K562 (cell line): ENCODE measurements around the gene INVS. TPM values are rescaled to one million over a fixed set of nuclear protein-coding genes. Genes with fewer than 3 reads are reported as not detected.
A peak's percentile ranks its signal among the peaks of the same experiment; 100 is the strongest.

ENCODE experiments used
- ATAC-seq: fragments of 200-7000 bp; cut with Tn5 transposase; 3 replicates; pipeline ENCODE4 v1.9.1; 2020; ENCODE audit warnings: moderate library complexity
- BruUV-seq: library from RNA; stranded (reverse); fragments of 400-500 nt; replicated peaks from 2 replicates; lab custom pipeline; 2021; lab: Mats Ljungman, UMichigan
- CTCF ChIA-PET: fragments of 300-600 bp; formaldehyde crosslinking; extraction: SDS; loops from one replicate; lab custom pipeline; 2021; ENCODE audit warnings: low intra/inter-chr PET ratio; lab: Yijun Ruan, JAX
- POLR2A ChIA-PET: fragments of 300-600, 350-650 bp; sonication (Branson Sonifier 250); formaldehyde crosslinking; extraction: SDS; loops from one replicate; lab custom pipeline; 2021; ENCODE audit warnings: antibody characterized with exemption, inconsistent platforms; lab: Yijun Ruan, JAX
- DNase-seq, 4 experiments: peaks; one replicate each; pipeline versions ENCODE4 v3.0.0 to v3.0.0-alpha.2; 2011 to 2018; ENCODE audit warnings: low spot score in 3 of 4, mixed read lengths in 3 of 4; ENCODE audit errors: extremely low read depth in 1 of 4
- FAIRE-seq: peaks from 2 replicates; lab custom pipeline; 2011; peaks lifted over from hg19 to GRCh38; lab: Jason Lieb, UNC
- H2AFZ ChIP-seq: 2 replicates; pipeline ENCODE4 v1.6.0; 2011; ENCODE audit warnings: low read depth, low read length, control low read depth, inconsistent platforms
- H3K27ac ChIP-seq: fragments of 200-600 bp; 3 replicates; pipeline ENCODE4 v1.8.0; 2011; ENCODE audit warnings: low read depth, mild to moderate bottlenecking, control low read depth, inconsistent platforms, low read length, moderate library complexity, mixed read lengths; ENCODE audit errors: extremely low read depth
- H3K27me3 ChIP-seq, 2 experiments: fragments of 300-600 bp in 1 of 2; 2 replicates in 1 of 2; 3 replicates in 1 of 2; pipeline versions ENCODE4 v1.6.0 to v1.8.0; 2011; ENCODE audit warnings: inconsistent platforms in 2 of 2, low read length in 2 of 2, mild to moderate bottlenecking in 1 of 2, mixed read lengths in 1 of 2, moderate library complexity in 1 of 2; ENCODE audit not compliant: control insufficient read depth in 2 of 2, insufficient read depth in 2 of 2
- H3K36me3 ChIP-seq: fragments of 300-600 bp; 3 replicates; pipeline ENCODE4 v1.8.0; 2011; ENCODE audit warnings: mild to moderate bottlenecking, low read length, inconsistent platforms; ENCODE audit not compliant: control insufficient read depth, insufficient read depth
- H3K4me1 ChIP-seq, 2 experiments: fragments of 200-600 bp in 1 of 2; replicated peaks in 1 of 2; 2 replicates in 1 of 2; 3 replicates in 1 of 2; pipeline versions ENCODE4 v1.5.1 to v1.8.0; 2011; ENCODE audit warnings: inconsistent platforms in 2 of 2, low read length in 2 of 2, mild to moderate bottlenecking in 1 of 2, mixed read lengths in 1 of 2, moderate library complexity in 1 of 2; ENCODE audit not compliant: control insufficient read depth in 2 of 2, insufficient read depth in 2 of 2
- H3K4me2 ChIP-seq: 2 replicates; pipeline ENCODE4 v1.6.1; 2011; ENCODE audit warnings: low read length, control low read depth, inconsistent platforms, mixed read lengths; ENCODE audit not compliant: insufficient read depth
- H3K4me3 ChIP-seq: fragments of 200-600 bp; sonication (generic), shearing (Covaris generic); 2 replicates; pipeline ENCODE4 v1.5.1; 2016; ENCODE audit warnings: control low read depth, inconsistent platforms
- H3K79me2 ChIP-seq: fragments of 200-600 bp; 3 replicates; pipeline ENCODE4 v1.8.0; 2011; ENCODE audit warnings: low read length, inconsistent platforms; ENCODE audit not compliant: control insufficient read depth, insufficient read depth
- H3K9ac ChIP-seq, 2 experiments: 2 replicates each; pipeline versions ENCODE4 v1.6.0 to v1.6.1; 2011; ENCODE audit warnings: low read depth in 2 of 2, low read length in 2 of 2, control low read depth in 1 of 2, inconsistent platforms in 1 of 2, mild to moderate bottlenecking in 1 of 2, mixed read lengths in 1 of 2; ENCODE audit not compliant: insufficient read depth in 1 of 2
- H3K9me1 ChIP-seq: one replicate; pipeline ENCODE4 v1.6.0; 2011; ENCODE audit warnings: inconsistent platforms, mild to moderate bottlenecking, low read length, moderate library complexity; ENCODE audit not compliant: control insufficient read depth, insufficient read depth
- H3K9me3 ChIP-seq: replicated peaks from 2 replicates; pipeline ENCODE4 v1.5.1; 2011; ENCODE audit warnings: low read depth, low read length, inconsistent platforms; ENCODE audit not compliant: control insufficient read depth, insufficient read depth
- H4K20me1 ChIP-seq: replicated peaks from 2 replicates; pipeline ENCODE4 v1.6.1; 2011; ENCODE audit warnings: low read length, inconsistent platforms, mixed read lengths; ENCODE audit not compliant: control insufficient read depth, insufficient read depth
- CTCF ChIP-seq, 3 experiments: IDR thresholded peaks in 2 of 3; conservative IDR thresholded peaks in 1 of 3; 2 replicates each; pipeline ENCODE4 v1.5.1; 2011 to 2012; ENCODE audit warnings: low read length in 3 of 3, mild to moderate bottlenecking in 3 of 3, control low read depth in 2 of 3, improper control_type of control experiment in 1 of 3, inconsistent platforms in 1 of 3, low read depth in 1 of 3, mixed read lengths in 1 of 3, moderate library complexity in 1 of 3; ENCODE audit not compliant: insufficient read depth in 2 of 3
- ELK1 ChIP-seq: sonication (generic); formaldehyde crosslinking; IDR thresholded peaks from 2 replicates; pipeline ENCODE4 v1.8.1; 2022; ENCODE audit warnings: missing genetic modification reagents
- KLF13 ChIP-seq: fragments of 450-650 bp; IDR thresholded peaks from 2 replicates; pipeline ENCODE4 v1.6.1; 2016; ENCODE audit warnings: missing genetic modification characterization, low read depth, mild to moderate bottlenecking, missing compliant biosample characterization, moderate library complexity, borderline replicate concordance
- RAD21 ChIP-seq, 2 experiments: fragments of 250-450 bp in 1 of 2; fragments of 450-650 bp in 1 of 2; sonication (Bioruptor Pico) in 1 of 2; formaldehyde crosslinking in 1 of 2; IDR thresholded peaks in 1 of 2; conservative IDR thresholded peaks in 1 of 2; 2 replicates each; pipeline versions ENCODE4 v1.4.0 to v1.8.0; 2020 to 2022; ENCODE audit warnings: mild to moderate bottlenecking in 2 of 2, moderate library complexity in 1 of 2
- REST ChIP-seq, 2 experiments: fragments of 450-650 bp; formaldehyde crosslinking in 1 of 2; IDR thresholded peaks; 2 replicates each; pipeline versions ENCODE4 v1.4.0 to v1.6.1; 2014 to 2020; ENCODE audit warnings: mild to moderate bottlenecking in 2 of 2, borderline replicate concordance in 1 of 2, low read depth in 1 of 2
- SPI1 ChIP-seq: IDR thresholded peaks from 2 replicates; pipeline ENCODE4 v1.6.1; 2011; ENCODE audit warnings: low read depth, low read length, control low read depth, borderline replicate concordance
- ZNF384 ChIP-seq: IDR thresholded peaks from 2 replicates; pipeline ENCODE4 v1.6.1; 2012; ENCODE audit warnings: low read depth, low read length, improper control_type of control experiment
- WGBS: fragments of 100-300 bp; shearing (Covaris generic); methylation state at CpG from one replicate; pipeline ENCODE4 v1.1.6; 2016; ENCODE audit warnings: low coverage, mixed read lengths; ENCODE audit not compliant: insufficient coverage; ENCODE audit errors: missing lambda C conversion rate; 5-methylcytosine and 5-hydroxymethylcytosine counted together
- in situ Hi-C: fragments of 300-500 bp; cut with MboI; formaldehyde crosslinking; loops from 4 replicates; pipeline ENCODE4 v1.15.0; 2018; ENCODE audit warnings: inconsistent platforms, mixed read lengths
- intact Hi-C: fragments of 100-400 bp; cut with micrococcal nuclease; formaldehyde crosslinking; loops from 2 replicates; pipeline ENCODE4 v1.14.2; 2022
- polyA plus RNA-seq, 8 experiments: library from polyadenylated mRNA; depleted of rRNA in 4 of 8; stranded (reverse) in 5 of 8; unstranded in 3 of 8; fragments of >200 nt; fragmentation: Nextera tagmentation in 2 of 8; fragmentation: Illumina TruSeq in 1 of 8; extraction: Ambion mirVana in 2 of 8; extraction: Trizol in 1 of 8; gene quantifications; 2 replicates each; pipeline versions ENCODE4 v1.2.1 to v1.2.3, GENCODE V29; 2011 to 2014; ENCODE audit warnings: inconsistent platforms in 1 of 8, missing spikeins in 1 of 8
- total RNA-seq, 7 experiments: library from RNA; depleted of rRNA in 6 of 7; stranded (reverse); fragments of >200 nt in 6 of 7; fragmentation: Illumina TruSeq in 2 of 7; extraction: Trizol in 2 of 7; gene quantifications; 2 replicates each; pipeline versions ENCODE4 v1.2.1 to v1.2.3, GENCODE V29; 2011 to 2021; ENCODE audit warnings: low replicate concordance in 1 of 7

INVS gene
- total and polyA plus RNA-seq, 9 of the 15 experiments (the other 6 are each of a cell fraction or from before 2014, with no cell fraction given), result 0.77 to 18.5 (median 10.0) TPM

GRCh38 chr9:100222674-100223073 is 123.6 kb downstream of the INVS start:
- in situ Hi-C loops, result loop anchor here (5.0 kb wide), 1 partner anchor 410 kb away; no protein-coding TSS in a partner anchor

More at GRCh38 chr9:100222674-100223073, 123.6 kb downstream of the INVS start:
- no peak overlapping the region for H3K27ac ChIP-seq
- FAIRE-seq, result peak; percentile 40
- 0 out of 3 replicates have a peak, but pooled peaks cover 4% of the 10 kb centered on the region for H3K36me3 ChIP-seq
- 13% methylated on average over 2 of the region's 2 CpGs for WGBS
- 0 out of 5 replicates have a peak, but pooled peaks cover 0 to 3% of the 10 kb centered on the region in 2 experiments for H3K4me1 ChIP-seq
- H3K9ac ChIP-seq, result no peak overlapping the region
- peak in 2 of 4 experiments; percentile 12 to 28 for DNase-seq
- H3K27me3 ChIP-seq, result no peaks in the 10 kb centered on the region
- no peak for ATAC-seq
- no peaks in the 10 kb centered on the region for H4K20me1 ChIP-seq
- no TSS peak for BruUV-seq
- no peak overlapping the region for H3K4me2 ChIP-seq
- no peaks in the 10 kb centered on the region for H3K9me1 ChIP-seq
- CTCF ChIA-PET, result interaction anchor here (0.7 to 1.4 kb wide), 4 partner anchors 86 to 416 kb away, joined by 3 to 10 read pairs (median 5); no protein-coding TSS in a partner anchor
- intact Hi-C loops, result loop anchor here (5.0 kb wide), 2 partner anchors 100 to 400 kb away; partner anchors contain the start of gene NR4A3
- TF ChIP-seq ZNF384 (peak; percentile 92), ELK1 (CRISPR knock-in tag) (no peak), CTCF (IDR thresholded peaks at IDR 0.05 in 2 of 3, conservative IDR thresholded peaks at IDR 0.05 in 1 of 3; ENCODE audit: insufficient read depth in 2 of 3, low read depth in 1 of 3, low read length in 3 of 3) (peak in 2 of 3 experiments; percentile 13 to 52; a peak in 3 of 6 replicates), REST (IDR thresholded peaks at IDR 0.05; ENCODE audit: borderline replicate concordance) (peak; percentile 20; the same call in 1 of the 2 replicates), REST (CRISPR knock-in tag; IDR thresholded peaks at IDR 0.05; ENCODE audit: low read depth) (no peak), RAD21 (CRISPR knock-in tag; conservative IDR thresholded peaks at IDR 0.05 in 1 of 2, IDR thresholded peaks at IDR 0.05 in 1 of 2) (peak; percentile 22 to 48), KLF13 (tag) (no peak), SPI1 (no peak)
- TF ChIP-seq, all 486 proteins: peak for 4
- Histone ChIP-seq H3K79me2 (no peaks in the 10 kb centered on the region), H3K9me3 (no peaks in the 10 kb centered on the region), H2AFZ (no peak overlapping the region), H3K4me3 (no peak overlapping the region)
- POLR2A ChIA-PET, result no interaction called here
